HEK293 (cell line): ENCODE results near the gene DDIT4L.

ENCODE experiments used
- CTCF ChIA-PET: fragments of 350-600 bp; formaldehyde crosslinking; extraction: SDS; loops from one replicate; lab custom pipeline; 2021; ENCODE audit warnings: antibody characterized with exemption; lab: Yijun Ruan, JAX
- POLR2A ChIA-PET: fragments of 300-600 bp; formaldehyde crosslinking; extraction: SDS; loops from one replicate; lab custom pipeline; 2020; ENCODE audit warnings: antibody characterized with exemption, inconsistent platforms; lab: Yijun Ruan, JAX
- H3K27ac ChIP-seq: fragments of 200-500 bp; sonication (Bioruptor generic); 2 replicates; pipeline ENCODE4 v1.5.1; 2014; ENCODE audit warnings: low read depth, low read length, control low read depth, inconsistent platforms; ENCODE audit errors: extremely low read depth
- H3K36me3 ChIP-seq, 2 experiments: fragments of 200-500 bp in 1 of 2; sonication (Bioruptor generic) in 1 of 2; 1 replicate in 1 of 2; 2 replicates in 1 of 2; pipeline ENCODE4 v1.5.1; 2014 to 2017; ENCODE audit warnings: inconsistent platforms in 2 of 2, low read length in 2 of 2; ENCODE audit not compliant: control insufficient read depth in 2 of 2, insufficient read depth in 1 of 2
- H3K4me1 ChIP-seq: fragments of 200-500 bp; sonication (Bioruptor generic); 2 replicates; pipeline ENCODE4 v1.5.1; 2014; ENCODE audit warnings: mild to moderate bottlenecking, low read length, inconsistent platforms; ENCODE audit not compliant: control insufficient read depth, insufficient read depth
- H3K4me3 ChIP-seq: 2 replicates; pipeline ENCODE4 v1.5.1; 2011; ENCODE audit warnings: low read depth, mild to moderate bottlenecking, control low read depth, low read length, moderate library complexity
- H3K9me3 ChIP-seq: fragments of 200-500 bp; sonication (Bioruptor generic); 2 replicates; pipeline ENCODE4 v1.5.1; 2014; ENCODE audit warnings: low read depth, low read length, inconsistent platforms; ENCODE audit not compliant: control insufficient read depth, insufficient read depth
- KLF8 ChIP-seq: fragments of 450-650 bp; formaldehyde crosslinking; IDR thresholded peaks from 2 replicates; pipeline ENCODE4 v1.5.1; 2016; ENCODE audit warnings: missing biosample characterization, missing genetic modification characterization
- MZF1 ChIP-seq: fragments of 450-650 bp; formaldehyde crosslinking; IDR thresholded peaks from 2 replicates; pipeline ENCODE4 v1.5.1; 2017; ENCODE audit warnings: missing biosample characterization, missing genetic modification characterization, borderline replicate concordance
- SCRT1 ChIP-seq: fragments of 450-650 bp; formaldehyde crosslinking; IDR thresholded peaks from 2 replicates; pipeline ENCODE4 v1.5.1; 2016; ENCODE audit warnings: missing biosample characterization, missing genetic modification characterization, borderline replicate concordance
- WT1 ChIP-seq: fragments of 450-650 bp; formaldehyde crosslinking; IDR thresholded peaks from 2 replicates; pipeline ENCODE4 v1.5.1; 2016; ENCODE audit warnings: missing biosample characterization, missing genetic modification characterization
- ZBTB1 ChIP-seq: fragments of 450-650 bp; formaldehyde crosslinking; IDR thresholded peaks from 2 replicates; pipeline ENCODE4 v1.5.1; 2016; ENCODE audit warnings: missing biosample characterization, missing genetic modification characterization
- ZBTB21 ChIP-seq: fragments of 450-650 bp; formaldehyde crosslinking; IDR thresholded peaks from 2 replicates; pipeline ENCODE4 v1.5.1; 2017; ENCODE audit warnings: missing biosample characterization, missing genetic modification characterization
- ZNF239 ChIP-seq: fragments of 450-650 bp; formaldehyde crosslinking; IDR thresholded peaks from 2 replicates; pipeline ENCODE4 v1.5.1; 2016; ENCODE audit warnings: missing biosample characterization, missing genetic modification characterization
- ZNF571 ChIP-seq: fragments of 450-650 bp; formaldehyde crosslinking; IDR thresholded peaks from 2 replicates; pipeline ENCODE4 v1.5.0; 2017; ENCODE audit warnings: missing biosample characterization, missing genetic modification characterization
- ZNF585B ChIP-seq: fragments of 450-650 bp; formaldehyde crosslinking; IDR thresholded peaks from 2 replicates; pipeline ENCODE4 v1.5.1; 2016; ENCODE audit warnings: missing biosample characterization, missing genetic modification characterization
- ZNF600 ChIP-seq: fragments of 450-650 bp; formaldehyde crosslinking; IDR thresholded peaks from 2 replicates; pipeline ENCODE4 v1.5.1; 2016; ENCODE audit warnings: missing biosample characterization, missing genetic modification characterization
- ZNF658 ChIP-seq: fragments of 450-650 bp; formaldehyde crosslinking; IDR thresholded peaks from 2 replicates; pipeline ENCODE4; 2016; ENCODE audit warnings: missing biosample characterization, missing genetic modification characterization
- ZNF747 ChIP-seq: fragments of 450-650 bp; formaldehyde crosslinking; IDR thresholded peaks from 2 replicates; pipeline ENCODE4 v1.5.1; 2016; ENCODE audit warnings: missing biosample characterization, missing genetic modification characterization
- ZSCAN30 ChIP-seq: fragments of 450-650 bp; IDR thresholded peaks from 2 replicates; pipeline ENCODE4 v1.5.1; 2018; ENCODE audit warnings: missing biosample characterization, mild to moderate bottlenecking, missing genetic modification characterization, moderate library complexity
- TF ChIP-seq, protein P1 (sequence below): IDR thresholded peaks from 2 replicates; pipeline ENCODE4 v1.6.1; 2011; ENCODE audit warnings: mild to moderate bottlenecking, low read depth, low read length, borderline replicate concordance
- TF ChIP-seq, protein P2 (sequence below): fragments of 450-650 bp; formaldehyde crosslinking; IDR thresholded peaks from 2 replicates; pipeline ENCODE4 v1.5.1; 2017; ENCODE audit warnings: missing biosample characterization, mild to moderate bottlenecking, missing genetic modification characterization, moderate library complexity
- TF ChIP-seq, protein P3 (sequence below): fragments of 450-650 bp; formaldehyde crosslinking; IDR thresholded peaks from 2 replicates; pipeline ENCODE4 v1.5.1; 2016; ENCODE audit warnings: missing biosample characterization, missing genetic modification characterization
- TF ChIP-seq, protein P4 (sequence below): fragments of 450-650 bp; formaldehyde crosslinking; IDR thresholded peaks from 2 replicates; pipeline ENCODE4 v1.5.1; 2016; ENCODE audit warnings: missing biosample characterization, missing genetic modification characterization

The DDIT4L gene

DNA sequence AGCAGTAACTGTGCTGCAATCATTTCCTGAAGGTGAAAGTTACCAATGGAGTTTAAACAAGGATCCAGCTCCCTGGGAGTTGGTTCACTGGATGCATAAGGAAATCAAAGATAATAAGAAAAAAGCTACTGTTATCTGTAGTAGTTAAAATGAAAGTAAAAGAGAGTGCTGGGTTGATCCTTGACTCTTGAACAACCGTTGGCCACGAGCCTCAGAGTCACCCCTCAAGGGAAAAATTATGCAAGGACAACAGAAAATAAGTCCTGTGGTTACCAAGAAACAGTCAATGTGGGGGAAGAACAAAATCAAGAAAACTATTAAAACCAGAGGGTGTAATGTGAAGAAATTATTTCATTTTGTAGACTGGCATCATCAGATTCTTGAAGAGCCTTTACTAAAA lies 49.7 kb upstream of the DDIT4L start:
- TF ChIP-seq SCRT1 (no peak), ZNF571 (tag by site-specific recombination) (no peak), ZBTB1 (tag by site-specific recombination) (no peak)
- TF ChIP-seq, protein P1, sequence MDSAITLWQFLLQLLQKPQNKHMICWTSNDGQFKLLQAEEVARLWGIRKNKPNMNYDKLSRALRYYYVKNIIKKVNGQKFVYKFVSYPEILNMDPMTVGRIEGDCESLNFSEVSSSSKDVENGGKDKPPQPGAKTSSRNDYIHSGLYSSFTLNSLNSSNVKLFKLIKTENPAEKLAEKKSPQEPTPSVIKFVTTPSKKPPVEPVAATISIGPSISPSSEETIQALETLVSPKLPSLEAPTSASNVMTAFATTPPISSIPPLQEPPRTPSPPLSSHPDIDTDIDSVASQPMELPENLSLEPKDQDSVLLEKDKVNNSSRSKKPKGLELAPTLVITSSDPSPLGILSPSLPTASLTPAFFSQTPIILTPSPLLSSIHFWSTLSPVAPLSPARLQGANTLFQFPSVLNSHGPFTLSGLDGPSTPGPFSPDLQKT = no peak
- Histone ChIP-seq H3K9me3 (no peaks in the 10 kb centered on the region), H3K36me3 (no peaks in the 10 kb centered on the region), H3K4me3 (no peak overlapping the region), H3K4me1 (no peaks in the 10 kb centered on the region), H3K27ac (no peak overlapping the region)
- ChIA-PET POLR2A (no interaction called here), CTCF (no interaction called here)

DNA sequence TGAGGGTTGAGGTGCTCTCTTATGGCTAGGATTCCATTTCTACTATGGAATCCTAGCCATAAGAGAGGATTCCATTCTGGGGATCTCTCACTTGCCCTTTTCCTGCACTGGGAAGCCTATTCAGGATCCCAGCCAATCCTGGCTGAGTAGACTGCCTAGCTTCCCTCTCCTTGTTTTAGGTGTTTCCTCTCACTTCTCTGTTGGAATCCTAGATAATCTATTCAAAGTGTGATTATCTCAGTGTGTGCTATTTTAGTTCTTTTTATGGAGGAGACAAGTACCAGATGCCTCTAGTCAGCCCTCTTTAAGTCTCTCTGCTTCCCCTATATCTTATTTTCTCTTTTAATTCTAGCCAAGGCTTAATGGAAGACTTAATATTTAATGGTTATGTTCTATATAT lies 34.5 kb upstream of the DDIT4L start:
- TF ChIP-seq ZSCAN30 (no peak), ZNF658 (tag by site-specific recombination) (no peak), ZNF747 (tag by site-specific recombination) (no peak), MZF1 (tag by site-specific recombination) (no peak), ZNF585B (tag by site-specific recombination) (no peak), ZNF239 (tag by site-specific recombination) (no peak), WT1 (tag by site-specific recombination) (no peak), ZNF600 (tag by site-specific recombination) (no peak), KLF8 (tag by site-specific recombination) (no peak), ZBTB21 (no peak)
- TF ChIP-seq, protein P2, sequence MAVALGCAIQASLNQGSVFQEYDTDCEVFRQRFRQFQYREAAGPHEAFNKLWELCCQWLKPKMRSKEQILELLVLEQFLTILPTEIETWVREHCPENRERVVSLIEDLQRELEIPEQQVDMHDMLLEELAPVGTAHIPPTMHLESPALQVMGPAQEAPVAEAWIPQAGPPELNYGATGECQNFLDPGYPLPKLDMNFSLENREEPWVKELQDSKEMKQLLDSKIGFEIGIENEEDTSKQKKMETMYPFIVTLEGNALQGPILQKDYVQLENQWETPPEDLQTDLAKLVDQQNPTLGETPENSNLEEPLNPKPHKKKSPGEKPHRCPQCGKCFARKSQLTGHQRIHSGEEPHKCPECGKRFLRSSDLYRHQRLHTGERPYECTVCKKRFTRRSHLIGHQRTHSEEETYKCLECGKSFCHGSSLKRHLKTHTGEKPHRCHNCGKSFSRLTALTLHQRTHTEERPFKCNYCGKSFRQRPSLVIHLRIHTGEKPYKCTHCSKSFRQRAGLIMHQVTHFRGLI (tag by site-specific recombination) = no peak
- TF ChIP-seq, protein P3, sequence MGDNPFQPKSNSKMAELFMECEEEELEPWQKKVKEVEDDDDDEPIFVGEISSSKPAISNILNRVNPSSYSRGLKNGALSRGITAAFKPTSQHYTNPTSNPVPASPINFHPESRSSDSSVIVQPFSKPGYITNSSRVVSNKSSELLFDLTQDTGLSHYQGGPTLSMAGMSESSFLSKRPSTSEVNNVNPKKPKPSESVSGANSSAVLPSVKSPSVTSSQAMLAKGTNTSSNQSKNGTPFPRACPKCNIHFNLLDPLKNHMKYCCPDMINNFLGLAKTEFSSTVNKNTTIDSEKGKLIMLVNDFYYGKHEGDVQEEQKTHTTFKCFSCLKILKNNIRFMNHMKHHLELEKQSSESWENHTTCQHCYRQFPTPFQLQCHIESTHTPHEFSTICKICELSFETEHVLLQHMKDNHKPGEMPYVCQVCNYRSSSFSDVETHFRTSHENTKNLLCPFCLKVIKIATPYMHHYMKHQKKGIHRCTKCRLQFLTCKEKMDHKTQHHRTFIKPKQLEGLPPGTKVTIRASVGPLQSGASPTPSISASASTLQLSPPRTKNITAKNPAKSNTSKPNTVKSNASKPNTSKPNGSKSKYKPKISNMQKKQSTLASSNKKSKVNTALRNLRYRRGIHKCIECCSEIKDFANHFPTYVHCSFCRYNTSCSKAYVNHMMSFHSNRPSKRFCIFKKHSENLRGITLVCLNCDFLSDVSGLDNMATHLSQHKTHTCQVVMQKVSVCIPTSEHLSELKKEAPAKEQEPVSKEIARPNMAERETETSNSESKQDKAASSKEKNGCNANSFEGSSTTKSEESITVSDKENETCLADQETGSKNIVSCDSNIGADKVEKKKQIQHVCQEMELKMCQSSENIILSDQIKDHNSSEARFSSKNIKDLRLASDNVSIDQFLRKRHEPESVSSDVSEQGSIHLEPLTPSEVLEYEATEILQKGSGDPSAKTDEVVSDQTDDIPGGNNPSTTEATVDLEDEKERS = no peak
- TF ChIP-seq, protein P4, sequence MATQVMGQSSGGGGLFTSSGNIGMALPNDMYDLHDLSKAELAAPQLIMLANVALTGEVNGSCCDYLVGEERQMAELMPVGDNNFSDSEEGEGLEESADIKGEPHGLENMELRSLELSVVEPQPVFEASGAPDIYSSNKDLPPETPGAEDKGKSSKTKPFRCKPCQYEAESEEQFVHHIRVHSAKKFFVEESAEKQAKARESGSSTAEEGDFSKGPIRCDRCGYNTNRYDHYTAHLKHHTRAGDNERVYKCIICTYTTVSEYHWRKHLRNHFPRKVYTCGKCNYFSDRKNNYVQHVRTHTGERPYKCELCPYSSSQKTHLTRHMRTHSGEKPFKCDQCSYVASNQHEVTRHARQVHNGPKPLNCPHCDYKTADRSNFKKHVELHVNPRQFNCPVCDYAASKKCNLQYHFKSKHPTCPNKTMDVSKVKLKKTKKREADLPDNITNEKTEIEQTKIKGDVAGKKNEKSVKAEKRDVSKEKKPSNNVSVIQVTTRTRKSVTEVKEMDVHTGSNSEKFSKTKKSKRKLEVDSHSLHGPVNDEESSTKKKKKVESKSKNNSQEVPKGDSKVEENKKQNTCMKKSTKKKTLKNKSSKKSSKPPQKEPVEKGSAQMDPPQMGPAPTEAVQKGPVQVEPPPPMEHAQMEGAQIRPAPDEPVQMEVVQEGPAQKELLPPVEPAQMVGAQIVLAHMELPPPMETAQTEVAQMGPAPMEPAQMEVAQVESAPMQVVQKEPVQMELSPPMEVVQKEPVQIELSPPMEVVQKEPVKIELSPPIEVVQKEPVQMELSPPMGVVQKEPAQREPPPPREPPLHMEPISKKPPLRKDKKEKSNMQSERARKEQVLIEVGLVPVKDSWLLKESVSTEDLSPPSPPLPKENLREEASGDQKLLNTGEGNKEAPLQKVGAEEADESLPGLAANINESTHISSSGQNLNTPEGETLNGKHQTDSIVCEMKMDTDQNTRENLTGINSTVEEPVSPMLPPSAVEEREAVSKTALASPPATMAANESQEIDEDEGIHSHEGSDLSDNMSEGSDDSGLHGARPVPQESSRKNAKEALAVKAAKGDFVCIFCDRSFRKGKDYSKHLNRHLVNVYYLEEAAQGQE (tag by site-specific recombination) = no peak
- TF ChIP-seq, all 188 proteins: peak for 0
- Histone ChIP-seq H3K27ac (no peak overlapping the region), H3K4me1 (no peaks in the 10 kb centered on the region), H3K9me3 (no peaks in the 10 kb centered on the region), H3K4me3 (no peak overlapping the region), H3K36me3 (no peaks in the 10 kb centered on the region)
- ChIA-PET POLR2A (no interaction called here), CTCF (no interaction called here)
